Activated CD4-positive, alpha-beta T cell treated with anti-CD3 and anti-CD28 coated beads, Interleukin-2, amount 50 U/mL, for 24 hours (primary cell): ENCODE data around the gene SOAT1.
"Not testable (repeated sequence)": the region's sequence is repeated elsewhere in the genome, so short reads cannot be mapped to it uniquely, and the experiment has no call there.

Experiments used
- DNase-seq, 2 donors: peaks; one replicate each; pipeline ENCODE4 v3.0.0-alpha.2; 2020; ENCODE audit warnings: low read depth in 1 of 2, low spot score in 1 of 2

Gene SOAT1

GRCh38 chr1:179351281-179351680, 57.7 kb downstream of the SOAT1 start:
- DNase-seq, result no peak

- DNase-seq, result no peak
These were observed 58.6 kb downstream of the SOAT1 start for GRCh38 chr1:179352236-179352635.

- no peak for DNase-seq
These were observed 59.9 kb downstream of the SOAT1 start for GRCh38 chr1:179353546-179353945.

DNA sequence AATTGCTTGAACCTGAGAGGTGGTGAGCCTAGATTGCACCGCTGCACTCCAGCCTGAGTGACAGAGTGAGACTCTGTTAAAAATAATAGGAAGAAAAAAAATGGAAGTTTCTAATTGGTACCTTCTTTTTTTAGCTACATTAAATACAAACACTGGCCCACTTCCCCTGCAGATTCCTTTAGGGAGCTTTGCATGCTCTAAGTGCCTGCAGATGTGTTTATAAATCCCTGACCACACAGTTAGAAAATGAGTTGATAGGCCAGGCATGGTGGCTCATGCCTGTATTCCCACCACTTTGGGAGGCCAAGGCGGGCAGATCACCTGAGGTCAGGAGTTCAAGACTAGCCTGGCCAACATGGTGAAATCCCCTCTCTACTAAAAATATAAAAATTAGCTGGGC, 68.0 kb downstream of the SOAT1 start:
- DNase-seq, result not testable (repeated sequence)

GRCh38 chr1:179365342-179366092, 71.9 kb downstream of the SOAT1 start, which contains the start of gene AXDND1:
Gene AXDND1 (plus strand): TSS chr1:179365971. CDS start chr1:179366510, 539 bp downstream.
- peak; percentile 73 to 83 for DNase-seq

DNA sequence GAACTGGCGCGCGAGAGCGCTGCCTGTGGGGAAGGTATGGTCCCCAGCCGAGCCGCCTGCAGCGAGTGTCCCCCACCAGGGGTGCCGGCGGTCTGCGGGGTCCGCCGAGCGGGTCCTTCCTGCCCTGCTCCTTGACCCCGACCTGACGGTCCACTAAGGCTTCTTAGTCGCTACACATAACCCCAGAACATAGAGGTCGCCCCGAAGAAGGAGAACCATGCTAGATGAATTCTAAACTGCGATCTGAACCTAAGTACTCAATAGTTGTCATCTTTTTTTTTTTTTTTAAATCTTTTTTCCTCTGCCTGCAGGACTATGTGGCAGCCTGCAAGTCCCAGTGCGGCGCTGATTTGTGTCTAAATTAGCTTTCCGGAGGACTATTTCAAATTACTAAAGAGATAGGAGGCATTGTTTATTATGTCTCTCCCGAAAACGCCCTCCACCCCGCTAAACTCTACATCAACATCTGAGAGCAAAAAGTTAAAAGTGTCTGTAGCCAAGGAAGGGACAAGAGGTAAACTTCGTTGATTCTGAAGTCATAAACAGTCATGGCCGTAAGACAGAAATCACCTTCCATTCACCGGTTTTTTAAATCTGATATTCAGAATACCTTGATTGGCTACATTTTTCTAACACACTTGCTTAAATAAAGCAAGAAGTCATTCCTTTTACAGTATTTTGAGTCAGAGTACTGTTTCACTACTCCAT, 72.7 kb downstream of the SOAT1 start:
- no peak for DNase-seq

- peak in 1 of 2 donors; percentile 37 for DNase-seq
These were observed 76.2 kb downstream of the SOAT1 start for GRCh38 chr1:179369751-179370341.

- no peak for DNase-seq
These were observed 78.6 kb downstream of the SOAT1 start for GRCh38 chr1:179372160-179372559.

GRCh38 chr1:179376223-179376622, 82.6 kb downstream of the SOAT1 start:
- DNase-seq, result no peak

DNA sequence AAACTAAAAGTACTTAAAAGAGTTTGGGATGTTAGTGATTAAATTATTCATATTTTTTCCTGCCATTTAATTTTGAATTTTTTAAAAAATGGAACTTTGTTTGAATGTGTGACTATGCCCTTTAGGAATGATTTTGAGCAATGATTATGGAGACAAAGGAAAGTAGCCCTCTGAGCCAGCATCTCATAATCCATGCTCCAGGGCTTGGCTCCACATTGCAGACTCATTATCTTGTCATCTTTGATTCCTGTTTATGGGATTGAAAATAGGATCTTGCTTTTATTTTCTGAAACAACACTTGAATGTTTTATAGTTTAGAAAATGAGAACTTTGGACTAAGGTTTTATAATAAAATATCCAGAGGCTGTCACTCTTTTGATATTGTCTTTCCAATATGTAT, 86.7 kb downstream of the SOAT1 start:
- DNase-seq, result no peak

DNA sequence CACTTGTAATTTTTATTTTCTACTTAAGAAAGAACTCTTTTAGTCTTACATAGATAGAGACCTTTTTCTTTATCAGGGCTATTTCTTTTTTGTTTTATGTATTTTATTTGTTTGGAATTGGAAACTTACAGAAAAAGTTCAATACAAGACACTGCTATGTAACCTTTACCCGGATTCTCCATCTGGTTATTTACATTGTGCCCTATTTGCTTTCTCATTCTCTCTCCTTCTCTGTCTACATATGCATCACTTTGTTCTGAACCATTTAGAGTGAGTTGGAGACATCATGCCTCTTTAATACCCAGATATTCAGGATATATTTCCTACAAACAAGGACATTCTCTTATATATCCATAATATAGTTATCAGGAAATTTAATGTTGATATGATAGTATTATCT, 90.4 kb downstream of the SOAT1 start:
- no peak for DNase-seq

DNA sequence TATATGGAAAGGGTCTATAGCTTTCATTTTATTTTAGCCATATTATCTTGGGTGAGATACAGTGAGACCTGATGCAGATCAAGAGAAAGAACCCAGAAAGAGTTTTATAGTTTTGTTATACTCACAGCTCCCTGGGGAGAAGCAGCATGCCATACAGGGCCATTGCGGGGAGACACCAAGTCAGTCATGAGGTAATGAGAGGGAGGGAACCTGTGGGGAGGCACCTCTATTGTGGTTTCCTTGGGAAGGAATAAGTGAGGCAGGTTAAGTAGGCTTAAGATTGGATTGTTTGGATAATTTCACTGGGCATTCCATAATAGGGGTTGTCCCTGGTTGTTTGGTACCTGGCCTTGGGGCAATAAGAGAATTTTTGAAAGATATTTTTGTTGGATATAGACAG, 91.9 kb downstream of the SOAT1 start:
- no peak for DNase-seq

DNA sequence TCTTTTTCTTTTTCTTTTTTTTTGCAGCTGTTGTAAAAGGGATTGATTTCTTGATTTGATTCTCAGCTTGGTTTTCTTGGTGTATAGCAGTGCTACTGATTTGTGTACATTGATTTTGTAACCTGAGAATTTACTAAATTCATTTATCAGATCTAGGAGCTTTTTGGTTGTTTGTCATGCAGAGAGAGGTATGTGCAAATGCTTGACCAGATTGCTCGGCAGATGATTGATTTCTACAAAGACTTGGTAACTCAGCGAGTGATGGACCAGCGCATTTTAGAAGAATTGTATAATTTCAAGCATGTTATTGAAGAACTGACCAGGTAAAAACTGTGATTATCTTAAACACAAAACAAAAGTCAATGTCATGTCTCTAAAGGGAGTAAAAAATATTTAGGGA, 100.1 kb downstream of the SOAT1 start:
- no peak for DNase-seq

- not testable (repeated sequence) for DNase-seq
These were observed 105.8 kb downstream of the SOAT1 start for GRCh38 chr1:179399399-179399798.
